Activated T-helper 9 cell treated with anti-CD3 and anti-CD28 coated beads, Interleukin-2, amount 50 U/mL, for 16 hours (primary cell): Measurements from ENCODE around the gene CCBE1.
"Not testable (repeated sequence)": the region's sequence is repeated elsewhere in the genome, so short reads cannot be mapped to it uniquely, and the experiment has no call there.

Experiments used
- DNase-seq: peaks from one replicate; pipeline ENCODE4 v3.0.0-alpha.2; 2020; ENCODE audit warnings: low read depth

Gene CCBE1

GRCh38 chr18:59715445-59715844 is 18.2 kb upstream of the CCBE1 start:
- no peak for DNase-seq

DNA sequence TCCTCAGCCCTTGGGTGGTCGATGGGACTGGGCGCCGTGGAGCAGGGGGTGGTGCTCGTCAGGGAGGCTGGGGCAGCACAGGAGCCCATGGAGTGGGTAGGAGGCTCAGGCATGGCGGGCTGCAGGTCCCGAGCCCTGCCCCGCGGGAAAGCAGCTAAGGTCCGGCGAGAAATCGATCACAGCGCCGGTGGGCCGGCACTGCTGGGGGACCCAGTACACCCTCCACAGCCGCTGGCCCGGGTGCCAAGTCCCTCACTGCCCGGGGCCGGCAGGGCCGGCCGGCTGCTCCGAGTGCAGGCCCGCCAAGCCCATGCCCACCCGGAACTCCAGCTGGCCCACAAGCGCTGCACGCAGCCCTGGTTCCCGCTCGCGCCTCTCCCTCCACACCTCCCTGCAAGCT is 16.9 kb upstream of the CCBE1 start:
- DNase-seq = not testable (repeated sequence)

- no peak for DNase-seq
These were observed 15.1 kb upstream of the CCBE1 start for GRCh38 chr18:59712311-59712710.

DNA sequence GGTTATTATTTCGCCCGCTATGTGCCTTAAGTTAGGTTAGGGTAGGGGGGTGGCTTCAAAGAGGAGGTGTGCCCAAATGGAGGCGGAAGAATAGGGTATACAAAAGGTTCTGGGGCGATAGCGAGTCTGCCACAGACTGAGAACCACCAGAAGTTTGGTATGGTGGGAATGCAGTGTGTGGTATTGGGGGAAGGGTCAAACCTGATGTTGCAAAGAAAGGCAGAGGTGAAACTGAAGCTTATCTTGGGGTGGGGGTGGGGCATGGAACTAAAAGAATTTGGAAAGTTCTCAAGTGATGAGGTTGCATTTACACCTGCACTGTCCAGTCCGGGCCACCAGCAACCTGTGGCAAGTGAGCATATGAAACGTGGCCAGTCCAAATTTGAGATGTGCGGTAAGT is 11.8 kb upstream of the CCBE1 start:
- no peak for DNase-seq

GRCh38 chr18:59707306-59707705 is 10.1 kb upstream of the CCBE1 start:
- no peak for DNase-seq

- DNase-seq = no peak
These were observed 9.3 kb upstream of the CCBE1 start for GRCh38 chr18:59706499-59706898.

DNA sequence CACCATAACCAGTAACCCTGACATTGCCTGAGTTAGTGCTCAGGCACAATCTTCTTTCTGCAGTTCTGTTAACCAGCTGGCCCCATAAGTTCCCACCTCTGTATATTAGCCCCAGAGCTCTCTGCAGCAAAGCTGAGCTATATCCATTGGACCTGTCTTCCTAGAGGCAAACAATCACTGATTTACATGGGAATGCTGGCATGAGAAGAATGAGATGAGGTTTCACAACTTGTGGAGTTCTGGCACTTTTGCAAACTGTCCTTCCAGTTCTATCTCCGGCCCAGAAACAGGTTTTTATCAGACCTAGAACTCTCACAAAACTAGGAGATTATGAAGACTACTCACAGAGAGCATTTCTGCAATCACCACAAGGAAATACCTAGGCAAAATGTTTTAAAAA is 7.9 kb upstream of the CCBE1 start:
- DNase-seq = no peak

DNA sequence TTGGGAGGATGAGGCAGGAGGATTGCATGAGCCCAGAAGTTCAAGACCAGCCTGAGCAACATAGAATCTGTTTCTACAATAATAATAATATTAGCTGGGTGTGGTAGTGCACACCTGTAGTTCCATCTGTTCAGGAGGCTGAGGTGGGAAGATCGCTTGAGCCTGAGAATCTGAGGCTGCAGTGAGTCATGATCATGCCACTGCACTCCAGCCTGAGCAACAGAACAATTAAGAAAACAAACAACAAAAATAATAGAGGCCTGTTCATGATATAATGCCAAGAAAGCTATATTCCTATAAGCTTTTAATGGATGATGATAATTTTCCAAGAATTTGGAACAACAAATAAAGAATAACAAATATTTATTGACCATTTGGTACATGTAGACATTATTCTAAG is 6.9 kb upstream of the CCBE1 start:
- no peak for DNase-seq

- no peak for DNase-seq
These were observed 4.0 kb upstream of the CCBE1 start for GRCh38 chr18:59701272-59701671.

GRCh38 chr18:59700535-59700967 is 3.3 kb upstream of the CCBE1 start:
- no peak for DNase-seq

- no peak for DNase-seq
These were observed 2.7 kb upstream of the CCBE1 start for GRCh38 chr18:59699750-59700534.

DNA sequence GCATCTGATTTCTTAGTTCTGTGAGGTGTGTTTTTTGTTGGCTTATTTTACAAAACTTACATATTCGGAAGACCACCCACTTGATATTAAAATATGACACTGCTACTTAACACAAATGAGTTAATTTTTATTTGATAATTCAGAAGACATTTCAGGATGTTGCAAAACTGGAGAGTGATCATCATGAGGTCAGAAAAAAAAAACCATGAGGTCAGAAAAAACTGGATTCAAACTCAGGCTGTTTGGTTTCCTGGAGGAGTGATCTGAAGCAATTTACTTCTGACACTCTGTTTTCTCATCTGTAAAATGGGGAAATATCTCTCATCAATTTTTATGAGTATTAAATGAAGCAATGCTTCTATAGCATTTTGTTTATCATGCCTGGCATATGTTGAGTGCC is 1.8 kb upstream of the CCBE1 start:
- DNase-seq = no peak

DNA sequence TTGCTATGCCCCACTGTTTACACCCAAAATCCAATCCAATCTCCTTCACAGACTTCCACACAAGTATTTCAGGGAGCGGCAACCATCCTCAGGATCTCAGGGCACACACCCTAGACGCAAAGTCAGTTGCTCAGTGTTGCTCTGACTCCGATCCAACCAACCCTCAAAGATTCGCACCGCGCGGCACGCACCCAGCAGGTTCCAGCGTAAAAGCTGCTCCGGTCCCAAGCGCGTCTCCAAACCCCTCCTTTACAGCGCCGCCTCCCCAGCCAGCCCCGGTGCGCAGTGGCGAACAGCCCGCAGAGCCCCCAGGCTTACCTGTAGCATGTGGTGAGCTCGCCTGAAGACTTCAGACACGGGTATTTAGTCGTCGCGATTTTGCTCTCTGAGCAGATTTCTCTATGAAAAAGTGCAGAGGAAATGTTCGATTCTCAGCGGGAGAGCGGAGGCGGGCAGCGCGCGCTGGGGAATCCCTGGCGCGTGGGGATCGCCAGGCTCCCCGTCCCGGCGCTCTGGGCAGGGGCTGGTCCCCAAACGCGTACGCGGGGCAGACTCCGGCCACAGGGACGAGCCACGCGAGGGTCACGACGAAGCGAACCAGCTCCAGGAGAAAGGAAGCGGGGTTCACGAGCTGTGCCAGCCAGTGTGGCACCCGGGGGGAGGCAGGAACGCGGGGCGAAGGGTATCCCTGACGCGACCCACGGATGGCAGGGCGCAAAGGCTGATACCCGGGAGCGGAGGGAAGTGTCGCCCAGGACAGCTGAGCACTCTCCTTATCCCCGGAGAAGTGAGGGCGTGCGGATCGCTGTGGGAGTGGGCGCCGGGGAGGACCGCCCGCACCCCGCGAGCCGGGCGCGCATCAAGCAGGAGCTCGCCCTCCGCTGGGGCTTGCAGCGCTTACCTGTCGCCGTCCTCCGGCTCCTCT is 650 bp downstream of the CCBE1 start:
- DNase-seq = no peak

GRCh38 chr18:59695551-59695950 is 1.7 kb downstream of the CCBE1 start:
- DNase-seq = no peak

- no peak for DNase-seq
These were observed 2.4 kb downstream of the CCBE1 start for GRCh38 chr18:59694824-59695223.

DNA sequence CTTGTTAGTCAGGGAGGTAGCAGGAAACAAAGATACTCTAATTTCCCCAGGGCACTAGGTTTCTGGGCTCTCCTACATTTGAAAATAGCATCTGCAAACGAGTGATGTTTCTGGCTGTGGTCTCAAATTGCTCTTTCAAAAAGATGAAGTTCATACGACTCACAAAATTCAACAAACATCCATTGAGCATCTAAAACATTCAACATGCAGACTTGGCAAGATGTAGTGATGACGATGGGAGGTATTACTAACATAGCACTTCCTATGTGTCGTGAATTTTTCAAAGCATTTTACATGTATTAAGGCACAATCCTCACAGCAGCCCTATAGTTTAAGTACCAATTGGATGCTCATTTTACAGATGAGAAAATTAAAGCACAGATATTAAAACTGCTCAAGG is 5.2 kb downstream of the CCBE1 start:
- no peak for DNase-seq

DNA sequence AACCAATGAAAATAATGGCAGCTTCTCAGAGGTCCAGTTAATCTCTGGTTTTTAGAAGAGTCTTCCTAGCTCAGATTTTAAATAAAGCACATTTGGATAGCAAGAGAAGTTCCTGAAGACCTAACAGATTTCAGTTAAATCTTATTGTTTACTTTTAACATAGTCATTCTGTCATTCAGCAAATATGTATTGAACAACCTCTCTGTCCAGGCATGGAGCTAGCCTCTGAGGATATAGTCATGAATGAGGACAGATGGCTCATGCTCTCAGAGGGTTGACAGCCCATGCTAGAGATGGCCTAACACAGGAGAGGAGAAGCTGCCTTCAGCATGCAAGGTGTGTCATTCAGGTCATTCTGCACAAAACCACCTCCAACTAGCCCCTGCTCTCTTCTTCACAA is 6.2 kb downstream of the CCBE1 start:
- no peak for DNase-seq

- DNase-seq = no peak
These were observed 6.8 kb downstream of the CCBE1 start for GRCh38 chr18:59690186-59690982.

GRCh38 chr18:59689756-59690155 is 7.5 kb downstream of the CCBE1 start:
- DNase-seq = no peak

DNA sequence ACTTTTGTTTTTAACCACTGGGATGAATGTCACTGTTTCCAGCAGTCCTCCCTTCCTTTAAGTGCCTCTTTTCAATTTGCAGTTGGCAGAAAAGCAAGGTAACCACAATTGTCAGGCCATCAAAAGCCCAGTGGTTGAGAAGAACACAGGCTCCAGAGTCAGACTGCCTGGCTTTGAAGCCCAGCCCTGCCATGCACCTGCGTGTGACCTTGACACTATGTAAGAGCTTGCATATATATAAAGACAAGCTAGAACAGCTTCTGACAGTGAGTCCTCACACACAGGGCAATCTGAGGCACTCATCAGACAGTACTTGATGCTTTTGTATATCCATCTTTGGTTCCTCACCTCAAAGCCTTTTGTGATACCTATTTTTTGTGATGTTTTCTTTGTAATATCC is 11.0 kb downstream of the CCBE1 start:
- DNase-seq = no peak

GRCh38 chr18:59685501-59685900 is 11.7 kb downstream of the CCBE1 start:
- DNase-seq = no peak

- DNase-seq = no peak
These were observed 12.4 kb downstream of the CCBE1 start for GRCh38 chr18:59684777-59685176.
